CD8-positive, alpha-beta memory T cell (primary cell): ENCODE results near the gene STPG1. TPM values are rescaled to one million over a fixed set of nuclear protein-coding genes. Genes with fewer than 3 reads are reported as not detected.
"Not testable (repeated sequence)": the region's sequence is repeated elsewhere in the genome, so short reads cannot be mapped to it uniquely, and the experiment has no call there.

ENCODE experiments used
- CTCF ChIA-PET: fragments of 350-600 bp; sonication (Branson Sonifier 250); formaldehyde crosslinking; loops from one replicate; lab custom pipeline; 2021; ENCODE audit warnings: antibody characterized with exemption; lab: Charles Lee
- POLR2A ChIA-PET: fragments of 350-600 bp; sonication (Branson Sonifier 250); formaldehyde crosslinking; loops from one replicate; lab custom pipeline; 2021; ENCODE audit warnings: antibody characterized with exemption; lab: Charles Lee
- DNase-seq, 5 donors: peaks; one replicate each; pipeline versions ENCODE4 v3.0.0 to v3.0.0-alpha.2; 2020 to 2022; ENCODE audit warnings: mixed read lengths in 1 of 5
- H3K27ac ChIP-seq: one replicate; pipeline ENCODE4 v1.7.0; 2013; ENCODE audit warnings: low read depth, mild to moderate bottlenecking, low read length, moderate library complexity
- H3K27me3 ChIP-seq: 2 replicates; pipeline ENCODE4 v1.7.0; 2013; ENCODE audit warnings: low read length, mild to moderate bottlenecking; ENCODE audit not compliant: insufficient read depth, poor library complexity, severe bottlenecking
- H3K36me3 ChIP-seq: 2 replicates; pipeline ENCODE4 v1.7.0; 2013; ENCODE audit warnings: mild to moderate bottlenecking, low read length, moderate library complexity; ENCODE audit not compliant: insufficient read depth
- H3K4me1 ChIP-seq: 2 replicates; pipeline ENCODE4 v1.7.0; 2013; ENCODE audit warnings: mild to moderate bottlenecking, low read length, moderate library complexity; ENCODE audit not compliant: insufficient read depth
- H3K4me3 ChIP-seq: 2 replicates; pipeline ENCODE4 v1.7.0; 2013; ENCODE audit warnings: mild to moderate bottlenecking, low read length
- H3K9me3 ChIP-seq: 2 replicates; pipeline ENCODE4 v1.7.0; 2013; ENCODE audit warnings: mild to moderate bottlenecking, low read length
- H3K27ac Mint-ChIP-seq, 8 donors: one replicate each; pipeline ENCODE4 v1.8.0; 2020 to 2021; ENCODE audit warnings: mixed read lengths in 8 of 8, mild to moderate bottlenecking in 6 of 8, inconsistent platforms in 3 of 8, moderate library complexity in 3 of 8
- H3K27me3 Mint-ChIP-seq, 2 donors: one replicate each; pipeline ENCODE4 v1.8.0; 2020 to 2021; ENCODE audit warnings: mixed read lengths in 2 of 2, mild to moderate bottlenecking in 1 of 2, moderate library complexity in 1 of 2
- H3K36me3 Mint-ChIP-seq, 3 donors: one replicate each; pipeline ENCODE4 v1.8.0; 2020 to 2021; ENCODE audit warnings: mixed read lengths in 3 of 3, inconsistent platforms in 1 of 3, mild to moderate bottlenecking in 1 of 3
- H3K4me1 Mint-ChIP-seq, 3 donors: one replicate each; pipeline ENCODE4 v1.8.0; 2020 to 2021; ENCODE audit warnings: mixed read lengths in 3 of 3, inconsistent platforms in 1 of 3, mild to moderate bottlenecking in 1 of 3
- H3K4me3 Mint-ChIP-seq, 7 donors: one replicate each; pipeline ENCODE4 v1.8.0; 2020 to 2021; ENCODE audit warnings: mixed read lengths in 7 of 7, mild to moderate bottlenecking in 6 of 7, moderate library complexity in 4 of 7, inconsistent platforms in 2 of 7
- H3K9me3 Mint-ChIP-seq, 5 donors: one replicate each; pipeline ENCODE4 v1.8.0; 2020 to 2022; ENCODE audit warnings: mixed read lengths in 5 of 5, mild to moderate bottlenecking in 3 of 5, moderate library complexity in 2 of 5, inconsistent platforms in 1 of 5
- polyA plus RNA-seq: library from polyadenylated mRNA; unstranded; fragments of 300-500 nt; fragmentation: Illumina TruSeq; gene quantifications from one replicate; pipeline ENCODE4 v1.2.3, GENCODE V29; 2021
- total RNA-seq, 2 experiments: library from RNA; stranded (reverse); gene quantifications; one replicate each; pipeline ENCODE4 v1.2.3, GENCODE V29; 2021

STPG1 gene
- total and polyA plus RNA-seq, 3 experiments from 2014 or later, result 4.9 to 5.6 (median 5.1) TPM

DNA sequence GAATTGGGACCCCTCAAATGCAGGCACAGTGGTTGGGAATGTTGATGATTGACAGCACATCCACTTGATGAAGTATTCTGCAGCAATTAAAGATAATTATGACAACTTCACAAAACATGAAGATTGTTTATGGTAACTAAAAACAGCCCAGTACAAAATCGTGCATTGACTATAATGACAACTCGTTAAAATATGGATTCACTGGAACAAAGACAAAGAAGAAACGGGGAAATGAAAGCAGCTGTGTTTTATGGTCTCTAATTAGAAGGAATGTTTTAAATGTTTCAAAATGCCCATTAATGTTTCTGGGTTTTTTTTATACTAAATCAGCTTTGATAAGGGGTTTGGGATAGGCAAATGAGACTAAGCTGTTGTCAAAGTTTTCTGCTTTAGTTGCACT lies 38.2 kb upstream of the STPG1 start:
- no peak overlapping the region for H3K4me3 Mint-ChIP-seq
- Histone ChIP-seq H3K36me3 (peaks cover 52% of the 10 kb centered on the region), H3K27ac (no peak overlapping the region), H3K27me3 (no peaks in the 10 kb centered on the region), H3K9me3 (no peaks in the 10 kb centered on the region), H3K4me1 (no peaks in the 10 kb centered on the region), H3K4me3 (no peak overlapping the region)
- H3K36me3 Mint-ChIP-seq, result peaks cover 19 to 93% (median 36%) of the 10 kb centered on the region in 3 donors
- no peaks in the 10 kb centered on the region for H3K27me3 Mint-ChIP-seq
- H3K27ac Mint-ChIP-seq, result no peak overlapping the region
- POLR2A ChIA-PET, result no interaction called here
- peaks cover 0 to 2% (median 0%) of the 10 kb centered on the region in 3 donors for H3K4me1 Mint-ChIP-seq
- CTCF ChIA-PET, result interaction anchor here (1.2 kb wide), 1 partner anchor 135 kb away, joined by 4 read pairs; no protein-coding TSS in a partner anchor
- no peaks in the 10 kb centered on the region for H3K9me3 Mint-ChIP-seq
- DNase-seq, result no peak

DNA sequence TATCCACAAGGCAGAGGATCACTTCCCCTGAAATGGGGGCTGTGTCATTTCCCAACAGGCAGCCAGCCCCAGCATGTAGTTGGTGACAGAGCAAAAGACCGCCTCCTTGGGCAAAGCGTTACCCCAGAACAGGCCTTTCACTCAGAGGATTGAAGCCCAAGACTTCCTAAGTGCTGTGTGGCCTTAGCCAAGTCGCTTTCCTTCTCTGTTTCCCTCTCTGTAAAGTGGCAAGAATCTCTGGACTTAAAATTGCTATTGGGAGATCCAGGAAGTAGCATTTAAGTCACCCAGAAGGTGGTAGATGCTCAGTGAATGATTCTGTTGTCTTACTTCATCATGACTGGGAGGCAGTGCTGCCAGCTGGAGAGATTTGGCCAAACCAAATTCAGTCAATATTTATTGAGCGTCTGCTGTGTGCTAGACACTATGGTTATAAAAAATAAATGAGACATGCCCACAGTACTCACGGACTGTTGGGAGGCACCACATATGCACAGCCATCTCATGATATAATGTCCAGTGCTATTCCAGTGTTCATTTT lies 37.3 kb upstream of the STPG1 start:
- ChIA-PET POLR2A (no interaction called here), CTCF (no interaction called here)
- Histone ChIP-seq H3K4me1 (no peaks in the 10 kb centered on the region), H3K27me3 (no peaks in the 10 kb centered on the region), H3K9me3 (no peaks in the 10 kb centered on the region), H3K4me3 (no peak overlapping the region), H3K27ac (no peak overlapping the region), H3K36me3 (peaks cover 54% of the 10 kb centered on the region)
- Mint-ChIP-seq H3K4me3 (no peak overlapping the region), H3K4me1 (peaks cover 0 to 2% (median 0%) of the 10 kb centered on the region in 3 donors), H3K27ac (peak overlapping the region in 2 of 8 donors; percentile 42 to 63), H3K36me3 (peaks cover 25 to 95% (median 39%) of the 10 kb centered on the region in 3 donors), H3K9me3 (no peaks in the 10 kb centered on the region), H3K27me3 (no peaks in the 10 kb centered on the region)
- DNase-seq, result no peak

DNA sequence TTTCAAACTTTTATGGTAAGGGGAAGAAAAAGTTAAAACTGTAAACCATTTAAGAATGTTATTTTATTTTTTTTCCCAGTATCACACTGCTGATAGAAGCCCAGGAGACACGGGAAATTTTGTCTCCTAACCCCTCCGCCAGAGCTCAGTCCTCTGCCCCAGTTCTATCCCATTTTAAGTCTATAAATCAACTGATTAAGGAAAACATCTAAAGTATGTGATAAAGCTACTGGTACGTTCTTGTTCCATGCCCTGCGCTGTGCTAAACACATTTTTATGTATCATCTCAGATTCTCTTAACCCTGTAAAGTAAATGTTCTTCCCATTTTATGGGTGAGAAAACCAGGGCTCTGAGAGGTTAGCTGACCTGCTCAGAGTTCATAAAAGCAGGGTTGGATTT lies 36.7 kb upstream of the STPG1 start:
- peaks cover 48% of the 10 kb centered on the region for H3K36me3 ChIP-seq
- H3K27ac Mint-ChIP-seq, result peak overlapping the region in 1 of 8 donors; percentile 63
- H3K27me3 ChIP-seq, result no peaks in the 10 kb centered on the region
- H3K9me3 Mint-ChIP-seq, result no peaks in the 10 kb centered on the region
- no peak overlapping the region for H3K4me3 Mint-ChIP-seq
- POLR2A ChIA-PET, result no interaction called here
- no peaks in the 10 kb centered on the region for H3K27me3 Mint-ChIP-seq
- peaks cover 0 to 3% (median 2%) of the 10 kb centered on the region in 3 donors for H3K4me1 Mint-ChIP-seq
- H3K36me3 Mint-ChIP-seq, result peaks cover 31 to 95% (median 42%) of the 10 kb centered on the region in 3 donors
- no peaks in the 10 kb centered on the region for H3K4me1 ChIP-seq
- no peak overlapping the region for H3K4me3 ChIP-seq
- CTCF ChIA-PET, result no interaction called here
- H3K9me3 ChIP-seq, result no peaks in the 10 kb centered on the region
- H3K27ac ChIP-seq, result no peak overlapping the region
- DNase-seq, result no peak

DNA sequence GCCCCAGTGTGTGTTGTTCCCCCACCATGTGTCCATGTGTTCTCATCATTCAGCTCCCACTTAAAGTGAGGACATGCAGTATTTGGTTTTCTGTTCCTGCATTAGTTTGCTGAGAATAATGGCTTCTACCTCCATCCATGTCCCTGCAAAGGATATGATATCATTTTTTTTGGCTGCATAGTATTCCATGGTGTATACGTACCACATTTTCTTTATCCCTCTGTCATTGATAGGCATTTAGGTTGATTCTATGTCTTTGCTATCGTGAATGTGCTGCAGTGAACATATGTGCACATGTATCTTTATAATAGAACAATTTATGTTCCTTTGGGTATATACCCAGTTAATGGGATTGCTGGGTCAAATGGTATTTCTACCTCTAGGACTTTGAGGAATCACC lies 32.9 kb upstream of the STPG1 start:
- peak overlapping the region in 1 of 8 donors; percentile 66 for H3K27ac Mint-ChIP-seq
- H3K4me1 Mint-ChIP-seq, POLR2A ChIA-PET, H3K4me3 ChIP-seq, H3K9me3 ChIP-seq, H3K9me3 Mint-ChIP-seq, H3K27ac ChIP-seq, DNase-seq, H3K27me3 Mint-ChIP-seq, H3K4me3 Mint-ChIP-seq, H3K4me1 ChIP-seq, H3K27me3 ChIP-seq: not testable (repeated sequence)
- CTCF ChIA-PET, result interaction anchor here (0.9 kb wide), 1 partner anchor 296 kb away, joined by 3 read pairs; no protein-coding TSS in a partner anchor
- H3K36me3 ChIP-seq, result peaks cover 41% of the 10 kb centered on the region
- peaks cover 31 to 96% (median 33%) of the 10 kb centered on the region in 3 donors for H3K36me3 Mint-ChIP-seq

DNA sequence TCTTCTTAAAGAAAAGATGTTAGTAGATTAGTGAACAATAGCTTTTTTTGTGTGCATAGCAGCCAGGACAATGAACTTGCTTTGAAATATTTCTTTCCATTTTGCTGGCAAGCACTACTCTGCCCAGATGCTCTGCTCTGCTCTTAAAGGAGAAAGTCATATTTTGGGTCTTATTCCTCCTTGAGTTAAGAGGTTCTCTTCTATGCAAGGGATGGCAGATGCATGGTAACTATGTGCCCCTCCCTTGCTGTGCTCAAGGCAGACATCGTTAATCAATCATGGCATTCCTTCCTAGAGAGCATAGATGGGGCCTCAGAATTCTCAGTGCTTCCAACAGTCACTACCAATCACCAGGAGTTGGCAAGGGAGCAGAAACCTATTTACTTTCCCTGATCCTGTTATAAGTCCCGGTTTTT lies 29.7 kb upstream of the STPG1 start:
- POLR2A ChIA-PET, result no interaction called here
- CTCF ChIA-PET, result interaction anchor here (1.5 to 1.9 kb wide), 2 partner anchors 20 to 144 kb away, joined by 3 to 6 read pairs; no protein-coding TSS in a partner anchor
- Histone ChIP-seq H3K36me3 (peaks cover 24% of the 10 kb centered on the region), H3K4me3 (no peak overlapping the region), H3K9me3 (no peaks in the 10 kb centered on the region), H3K27me3 (no peaks in the 10 kb centered on the region), H3K27ac (no peak overlapping the region), H3K4me1 (peaks cover 4% of the 10 kb centered on the region)
- H3K27ac Mint-ChIP-seq, result no peak overlapping the region
- H3K27me3 Mint-ChIP-seq, result no peaks in the 10 kb centered on the region
- peaks cover 27 to 92% (median 31%) of the 10 kb centered on the region in 3 donors for H3K36me3 Mint-ChIP-seq
- peaks cover 2 to 5% (median 4%) of the 10 kb centered on the region in 3 donors for H3K4me1 Mint-ChIP-seq
- H3K4me3 Mint-ChIP-seq, result no peak overlapping the region
- DNase-seq, result no peak
- no peaks in the 10 kb centered on the region for H3K9me3 Mint-ChIP-seq

DNA sequence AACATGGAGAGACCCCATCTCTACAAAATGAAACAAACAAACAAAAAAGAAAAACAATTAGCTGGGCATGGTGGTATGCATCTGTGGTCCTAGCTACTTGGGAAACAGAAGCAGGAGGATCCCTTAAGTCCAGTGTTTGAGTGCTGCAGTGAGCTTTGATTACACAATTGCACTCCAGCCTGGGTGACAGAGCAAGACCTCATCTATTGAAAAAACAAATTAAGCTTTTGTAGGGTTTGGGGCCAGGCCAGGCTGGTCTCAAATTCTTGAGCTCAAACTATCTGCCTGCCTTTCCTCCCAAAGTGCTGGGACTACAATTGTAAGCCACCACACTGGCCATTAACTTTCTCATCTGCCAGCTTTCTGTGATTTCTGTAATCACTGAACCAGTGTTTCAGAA lies 29.2 kb upstream of the STPG1 start:
- peaks cover 4% of the 10 kb centered on the region for H3K4me1 ChIP-seq
- no peaks in the 10 kb centered on the region for H3K9me3 ChIP-seq
- H3K36me3 ChIP-seq, result peaks cover 24% of the 10 kb centered on the region
- H3K27me3 ChIP-seq, result no peaks in the 10 kb centered on the region
- DNase-seq, result no peak
- ChIA-PET CTCF (interaction anchor here (0.7 to 1.9 kb wide), 6 partner anchors 13 to 240 kb away, joined by 3 to 6 read pairs (median 3); partner anchors contain the start of gene NIPAL3), POLR2A (no interaction called here)
- Mint-ChIP-seq H3K36me3 (peaks cover 27 to 92% (median 31%) of the 10 kb centered on the region in 3 donors), H3K9me3 (no peaks in the 10 kb centered on the region), H3K4me3 (no peak overlapping the region), H3K27ac (peak overlapping the region in 2 of 8 donors; percentile 39 to 60), H3K4me1 (peaks cover 2 to 7% (median 5%) of the 10 kb centered on the region in 3 donors), H3K27me3 (no peaks in the 10 kb centered on the region)
- no peak overlapping the region for H3K4me3 ChIP-seq
- H3K27ac ChIP-seq, result no peak overlapping the region

DNA sequence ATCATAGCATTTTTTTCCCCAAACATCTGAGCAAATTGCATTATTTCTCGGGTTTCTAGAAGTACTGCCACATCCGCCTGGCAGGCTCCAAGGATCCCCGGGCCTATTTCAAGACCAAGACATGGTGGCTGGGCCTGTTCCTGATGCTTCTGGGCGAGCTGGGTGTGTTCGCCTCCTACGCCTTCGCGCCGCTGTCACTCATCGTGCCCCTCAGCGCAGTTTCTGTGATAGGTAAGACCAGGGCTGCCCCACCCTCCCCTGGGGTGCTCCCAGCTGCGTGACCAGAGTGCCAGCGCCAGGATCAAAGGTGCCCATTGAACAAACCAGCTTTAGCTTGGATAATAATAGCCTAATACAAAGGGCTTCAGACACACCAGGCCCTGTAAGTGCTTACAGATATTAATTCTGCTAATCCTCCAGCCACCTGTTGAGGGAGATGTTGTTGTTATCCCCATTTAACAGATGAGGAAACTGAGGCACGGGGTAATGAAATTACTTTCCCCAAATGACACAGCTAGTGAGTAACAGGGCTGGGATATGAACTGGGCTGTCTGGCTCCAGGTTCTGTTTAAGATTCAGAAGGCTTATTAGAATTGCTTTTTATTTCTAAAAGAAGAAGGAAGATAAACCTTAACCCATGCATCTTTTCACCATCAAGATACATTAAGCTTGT lies 28.6 kb upstream of the STPG1 start:
- no peak overlapping the region for H3K4me3 ChIP-seq
- Mint-ChIP-seq H3K36me3 (peaks cover 26 to 90% (median 28%) of the 10 kb centered on the region in 3 donors), H3K27ac (peak overlapping the region in 2 of 8 donors; percentile 7 to 60), H3K4me1 (peaks cover 4 to 10% (median 10%) of the 10 kb centered on the region in 3 donors), H3K4me3 (no peak overlapping the region), H3K9me3 (no peaks in the 10 kb centered on the region), H3K27me3 (no peaks in the 10 kb centered on the region)
- CTCF ChIA-PET, result interaction anchor here (0.7 to 1.9 kb wide), 6 partner anchors 13 to 240 kb away, joined by 3 to 6 read pairs (median 3); partner anchors contain the start of gene NIPAL3
- POLR2A ChIA-PET, result no interaction called here
- H3K27me3 ChIP-seq, result no peaks in the 10 kb centered on the region
- H3K27ac ChIP-seq, result no peak overlapping the region
- no peaks in the 10 kb centered on the region for H3K9me3 ChIP-seq
- H3K4me1 ChIP-seq, result peaks cover 4% of the 10 kb centered on the region
- DNase-seq, result no peak
- H3K36me3 ChIP-seq, result peaks cover 23% of the 10 kb centered on the region

DNA sequence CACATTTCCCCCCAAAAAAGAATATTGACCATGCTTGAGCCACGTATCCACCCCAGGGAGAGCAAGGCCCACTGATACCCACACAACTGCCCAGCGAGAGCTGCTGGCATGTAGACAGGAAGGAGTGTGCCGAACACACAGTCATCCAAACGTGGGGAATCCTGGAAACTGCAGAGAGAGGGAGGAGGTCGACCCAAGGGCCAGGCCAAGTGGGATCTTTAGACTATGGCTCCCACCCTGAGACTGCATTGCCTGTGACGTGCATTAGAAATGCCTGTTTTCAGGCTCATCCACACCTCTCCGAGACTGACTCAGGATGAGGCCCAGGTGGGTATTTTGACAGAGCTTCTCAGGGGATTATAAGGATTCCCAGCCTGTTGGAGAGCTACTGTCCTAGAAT lies 27.9 kb upstream of the STPG1 start:
- POLR2A ChIA-PET, result no interaction called here
- Mint-ChIP-seq H3K27ac (no peak overlapping the region), H3K4me1 (peaks cover 4 to 10% (median 10%) of the 10 kb centered on the region in 3 donors), H3K9me3 (no peaks in the 10 kb centered on the region), H3K36me3 (peaks cover 19 to 85% (median 22%) of the 10 kb centered on the region in 3 donors), H3K4me3 (no peak overlapping the region), H3K27me3 (no peaks in the 10 kb centered on the region)
- no peak overlapping the region for H3K4me3 ChIP-seq
- CTCF ChIA-PET, result interaction anchor here (1.4 to 1.9 kb wide), 2 partner anchors 146 to 239 kb away, joined by 3 to 6 read pairs; no protein-coding TSS in a partner anchor
- DNase-seq, result no peak
- no peak overlapping the region for H3K27ac ChIP-seq
- H3K27me3 ChIP-seq, result no peaks in the 10 kb centered on the region
- peaks cover 17% of the 10 kb centered on the region for H3K36me3 ChIP-seq
- no peaks in the 10 kb centered on the region for H3K9me3 ChIP-seq
- peaks cover 4% of the 10 kb centered on the region for H3K4me1 ChIP-seq
